HFFc6 (cell line): ENCODE data around the gene EML1. TPM values are rescaled to one million over a fixed set of nuclear protein-coding genes. Genes with fewer than 3 reads are reported as not detected.
A peak's percentile ranks its signal among the peaks of the same experiment; 100 is the strongest.

Source experiments
- DNase-seq: peaks from one replicate; pipeline ENCODE4 v3.0.0-alpha.2; 2018
- H3K27ac Mint-ChIP-seq: 2 replicates; pipeline ENCODE4 v1.8.0; 2020; ENCODE audit warnings: mild to moderate bottlenecking, mixed read lengths
- H3K27me3 Mint-ChIP-seq: 2 replicates; pipeline ENCODE4 v1.8.0; 2021; ENCODE audit warnings: mild to moderate bottlenecking, moderate library complexity, mixed read lengths; ENCODE audit not compliant: insufficient read depth
- H3K36me3 Mint-ChIP-seq: 2 replicates; pipeline ENCODE4 v1.8.0; 2021; ENCODE audit warnings: low read depth, mixed read lengths
- H3K4me1 Mint-ChIP-seq: 2 replicates; pipeline ENCODE4 v1.8.0; 2020; ENCODE audit warnings: low read depth, mixed read lengths
- H3K4me3 Mint-ChIP-seq: 2 replicates; pipeline ENCODE4 v1.8.0; 2020; ENCODE audit warnings: mild to moderate bottlenecking, moderate library complexity, mixed read lengths
- H3K9me3 Mint-ChIP-seq: 2 replicates; pipeline ENCODE4 v1.8.0; 2020; ENCODE audit warnings: mild to moderate bottlenecking, mixed read lengths
- CTCF ChIP-seq: fragments of 200-600 bp; sonication (generic); IDR thresholded peaks from 2 replicates; pipeline ENCODE4 v1.5.0; 2021; ENCODE audit warnings: antibody characterized with exemption, mild to moderate bottlenecking
- total RNA-seq, 6 experiments: library from RNA; stranded (reverse); fragmentation: NEBNext Ultra II Directional; extraction: Animal tissue kit (Norgen Biotek cat#: 25700); gene quantifications; 2 replicates in 1 of 6; 3 replicates in 5 of 6; pipeline ENCODE4 v1.2.3, GENCODE V29; 2021

EML1 gene
- total RNA-seq, 6 experiments from 2014 or later = 13.2 to 27.6 (median 22.2) TPM

GRCh38 chr14:99747167-99747566, 46.0 kb upstream of the EML1 start:
- DNase-seq = no peak
- no peak for TF ChIP-seq CTCF
- Mint-ChIP-seq H3K4me1 (peaks cover 48% of the 10 kb centered on the region), H3K27ac (no peak overlapping the region), H3K27me3 (peaks cover 8% of the 10 kb centered on the region), H3K9me3 (no peaks in the 10 kb centered on the region), H3K4me3 (no peak overlapping the region), H3K36me3 (no peaks in the 10 kb centered on the region)

- Mint-ChIP-seq H3K27ac (no peak overlapping the region), H3K27me3 (peaks cover 4% of the 10 kb centered on the region; the same call in 1 of the 2 replicates), H3K9me3 (no peaks in the 10 kb centered on the region), H3K36me3 (no peaks in the 10 kb centered on the region), H3K4me3 (no peak overlapping the region), H3K4me1 (peaks cover 54% of the 10 kb centered on the region)
- no peak for DNase-seq
- TF ChIP-seq CTCF = no peak
Observed at GRCh38 chr14:99747582-99748330, 45.5 kb upstream of the EML1 start.

- Mint-ChIP-seq H3K4me3 (no peak overlapping the region), H3K36me3 (no peaks in the 10 kb centered on the region), H3K27me3 (peaks cover 4% of the 10 kb centered on the region; the same call in 1 of the 2 replicates), H3K4me1 (peaks cover 62% of the 10 kb centered on the region), H3K9me3 (no peaks in the 10 kb centered on the region), H3K27ac (no peak overlapping the region)
- TF ChIP-seq CTCF = no peak
- no peak for DNase-seq
Observed at GRCh38 chr14:99748529-99748928, 44.7 kb upstream of the EML1 start.

- H3K9me3 Mint-ChIP-seq = no peaks in the 10 kb centered on the region
- no peak for DNase-seq
- peak; percentile 59 for TF ChIP-seq CTCF
- H3K4me3 Mint-ChIP-seq = no peak overlapping the region
- peaks cover 64% of the 10 kb centered on the region for H3K4me1 Mint-ChIP-seq
- no peaks in the 10 kb centered on the region for H3K36me3 Mint-ChIP-seq
- no peak overlapping the region for H3K27ac Mint-ChIP-seq
- peaks cover 4% of the 10 kb centered on the region; the same call in 1 of the 2 replicates for H3K27me3 Mint-ChIP-seq
Observed at GRCh38 chr14:99749142-99749541, 44.1 kb upstream of the EML1 start.

GRCh38 chr14:99749763-99750715, 43.2 kb upstream of the EML1 start:
- Mint-ChIP-seq H3K27me3 (peaks cover 4% of the 10 kb centered on the region; the same call in 1 of the 2 replicates), H3K4me3 (no peak overlapping the region), H3K27ac (no peak overlapping the region), H3K4me1 (peaks cover 64% of the 10 kb centered on the region), H3K9me3 (no peaks in the 10 kb centered on the region), H3K36me3 (no peaks in the 10 kb centered on the region)
- DNase-seq = no peak
- TF ChIP-seq CTCF = no peak
